ENCODE data around the gene PFKFB2.

The PFKFB2 gene

DNA sequence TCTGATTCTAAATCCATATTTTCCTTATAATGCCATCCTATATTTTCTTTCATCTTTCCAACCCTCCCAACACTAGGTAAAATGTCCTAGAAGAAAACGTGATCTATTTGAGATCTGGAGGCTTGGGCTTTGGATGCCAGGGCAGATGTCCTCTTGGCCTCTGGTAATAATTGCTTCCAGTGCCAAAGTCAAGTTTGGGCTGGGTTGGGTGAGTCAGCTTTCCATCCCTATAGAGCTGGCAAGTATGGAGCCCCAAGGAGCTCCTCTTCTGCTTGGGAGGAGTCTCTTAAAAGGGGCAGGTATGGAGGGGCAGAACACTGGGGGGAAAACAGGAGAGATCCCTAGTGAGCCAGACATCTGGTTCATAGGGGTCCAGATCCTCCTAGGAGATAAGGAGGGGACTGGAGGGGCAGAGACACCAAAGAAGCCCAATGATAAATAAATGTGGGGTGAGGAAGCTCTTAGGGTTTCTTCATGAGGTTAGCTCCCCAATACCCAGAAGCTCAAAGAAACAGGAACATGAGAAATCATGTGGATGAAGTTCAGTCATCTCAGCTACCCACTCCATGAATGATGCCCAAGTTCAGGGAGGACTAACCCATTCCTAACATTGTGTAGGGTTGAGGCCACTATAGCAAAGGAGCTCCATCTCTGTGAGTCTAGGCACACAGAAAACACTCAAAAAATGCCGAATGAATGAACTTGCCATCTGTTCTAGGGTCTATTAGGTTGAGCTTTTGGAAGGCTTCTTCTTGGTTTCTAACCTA is 24.0 kb upstream of the PFKFB2 start:
- no peak overlapping the region for H3K4me2 ChIP-seq (ENCODE audit: low read length)
- H3K4ac ChIP-seq (ENCODE audit: low read depth, low read length), result no peak overlapping the region
- H3K4me3 ChIP-seq (ENCODE audit: low read length), result no peak overlapping the region
- no peak overlapping the region for H3K23ac ChIP-seq (ENCODE audit: low read length)
- no CpG with 5 or more reads among the region's 2 CpGs for WGBS (ENCODE audit: extremely low coverage, insufficient coverage, low lambda C conversion rate)
- no peak overlapping the region for H4K8ac ChIP-seq (ENCODE audit: low read depth, low read length)
- DNase-seq, result no peak
- H3K9ac ChIP-seq (ENCODE audit: low read length), result no peak overlapping the region
- no peak overlapping the region for H3K27ac ChIP-seq (ENCODE audit: low read depth, low read length)
- H3K4me1 ChIP-seq (ENCODE audit: control insufficient read depth, low read depth, low read length), result peaks cover 26% of the 10 kb centered on the region
- no peaks in the 10 kb centered on the region for H3K79me1 ChIP-seq (ENCODE audit: low read length)
- no peak overlapping the region for H3K56ac ChIP-seq (ENCODE audit: low read length)
- no peak overlapping the region for H2BK15ac ChIP-seq (replicated peaks; ENCODE audit: low read depth)
- H3K79me2 ChIP-seq (ENCODE audit: control insufficient read depth, insufficient read depth, low read length), result no peaks in the 10 kb centered on the region
- H3K36me3 ChIP-seq (ENCODE audit: control insufficient read depth, insufficient read depth, low read length), result no peaks in the 10 kb centered on the region
- no peak overlapping the region for H2BK5ac ChIP-seq (ENCODE audit: low read length)
- no peak overlapping the region for H3K18ac ChIP-seq (ENCODE audit: low read length)
- no peak overlapping the region for H4K5ac ChIP-seq (ENCODE audit: low read length)
- no peaks in the 10 kb centered on the region for H3K27me3 ChIP-seq (ENCODE audit: insufficient read depth, low read length, poor library complexity)
- H2AK5ac ChIP-seq (ENCODE audit: low read length), result no peak overlapping the region
- H2BK120ac ChIP-seq (ENCODE audit: low read depth, low read length), result no peak overlapping the region

DNA sequence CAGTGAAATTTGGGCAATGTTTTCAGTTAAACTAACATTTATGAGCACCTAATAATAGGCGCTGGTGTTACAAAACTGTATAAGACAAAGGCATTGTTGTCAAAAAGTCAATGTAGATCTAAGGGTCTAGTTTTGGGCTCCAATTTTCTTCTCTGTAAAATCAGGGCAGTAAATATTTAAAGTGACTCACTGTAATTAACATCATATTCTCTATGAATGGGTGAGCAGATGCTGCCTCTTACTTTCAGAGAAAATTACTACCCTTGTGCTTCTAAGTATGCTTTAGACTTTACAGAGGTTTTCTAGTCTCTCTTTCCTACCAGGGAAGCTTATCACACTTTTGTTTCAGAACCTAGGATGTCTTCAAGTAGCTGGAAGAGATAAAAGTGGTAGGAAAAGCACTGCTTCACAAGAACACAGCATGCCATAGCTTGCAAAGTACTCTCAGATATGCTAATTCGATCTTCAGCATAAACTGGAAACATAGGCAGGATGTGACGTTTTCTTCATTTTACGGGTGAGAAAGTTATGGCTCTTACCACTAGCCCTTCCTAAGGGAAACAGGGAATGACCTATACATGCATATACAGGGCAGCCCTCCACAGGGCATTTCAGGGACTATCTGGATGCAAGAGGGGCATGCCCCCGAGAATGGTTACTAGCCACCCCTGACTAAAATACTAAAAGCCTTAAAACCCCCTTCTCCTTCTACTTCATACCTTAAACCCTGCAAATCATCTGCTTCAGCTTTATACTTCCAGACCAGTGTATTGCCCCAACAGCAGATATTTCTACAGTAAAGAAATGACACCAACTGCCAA is 23.2 kb upstream of the PFKFB2 start:
- H2BK120ac ChIP-seq (ENCODE audit: low read depth, low read length), result no peak overlapping the region
- H3K36me3 ChIP-seq (ENCODE audit: control insufficient read depth, insufficient read depth, low read length), result no peaks in the 10 kb centered on the region
- H2BK15ac ChIP-seq (replicated peaks; ENCODE audit: low read depth), result no peak overlapping the region
- no peaks in the 10 kb centered on the region for H3K79me2 ChIP-seq (ENCODE audit: control insufficient read depth, insufficient read depth, low read length)
- H3K27me3 ChIP-seq (ENCODE audit: insufficient read depth, low read length, poor library complexity), result no peaks in the 10 kb centered on the region
- H2BK5ac ChIP-seq (ENCODE audit: low read length), result no peak overlapping the region
- H4K8ac ChIP-seq (ENCODE audit: low read depth, low read length), result no peak overlapping the region
- no peak overlapping the region for H3K23ac ChIP-seq (ENCODE audit: low read length)
- H3K18ac ChIP-seq (ENCODE audit: low read length), result no peak overlapping the region
- no peak overlapping the region for H3K9ac ChIP-seq (ENCODE audit: low read length)
- no peak overlapping the region for H3K4me2 ChIP-seq (ENCODE audit: low read length)
- no peak overlapping the region for H3K56ac ChIP-seq (ENCODE audit: low read length)
- no CpG with 5 or more reads among the region's 5 CpGs for WGBS (ENCODE audit: extremely low coverage, insufficient coverage, low lambda C conversion rate)
- peak; percentile 45 for DNase-seq
- H3K79me1 ChIP-seq (ENCODE audit: low read length), result no peaks in the 10 kb centered on the region
- no peak overlapping the region for H3K4me3 ChIP-seq (ENCODE audit: low read length)
- peaks cover 21% of the 10 kb centered on the region for H3K4me1 ChIP-seq (ENCODE audit: control insufficient read depth, low read depth, low read length)
- no peak overlapping the region for H2AK5ac ChIP-seq (ENCODE audit: low read length)
- H4K5ac ChIP-seq (ENCODE audit: low read length), result no peak overlapping the region
- H3K4ac ChIP-seq (ENCODE audit: low read depth, low read length), result no peak overlapping the region
- no peak overlapping the region for H3K27ac ChIP-seq (ENCODE audit: low read depth, low read length)

DNA sequence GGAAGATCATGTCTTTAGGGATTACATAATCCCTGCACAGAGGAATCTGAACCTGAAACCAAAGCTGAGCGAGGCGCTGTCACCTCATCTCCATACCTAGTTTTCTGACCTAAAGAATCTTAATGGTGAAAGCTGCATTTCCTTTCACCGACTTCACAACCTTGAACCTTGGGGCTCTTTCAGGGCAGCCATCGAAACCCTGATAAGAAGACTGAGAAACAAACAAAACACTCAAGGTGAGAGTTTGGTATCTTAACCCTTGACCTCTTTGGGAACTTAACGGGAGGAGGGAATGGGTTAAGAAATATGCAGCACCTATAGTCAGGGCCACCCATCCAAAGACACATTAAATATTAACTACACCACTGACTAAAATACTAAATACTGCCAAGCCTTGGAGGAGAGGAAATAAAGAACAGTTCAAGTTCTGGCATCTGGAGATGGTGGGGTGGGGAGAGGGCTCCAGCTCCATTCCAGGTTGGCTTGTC is 22.5 kb upstream of the PFKFB2 start:
- Histone ChIP-seq H2BK5ac (ENCODE audit: low read length) (no peak overlapping the region), H3K79me1 (ENCODE audit: low read length) (no peaks in the 10 kb centered on the region), H3K4me1 (ENCODE audit: control insufficient read depth, low read depth, low read length) (peaks cover 16% of the 10 kb centered on the region), H3K4me3 (ENCODE audit: low read length) (no peak overlapping the region), H4K5ac (ENCODE audit: low read length) (no peak overlapping the region), H2AK5ac (ENCODE audit: low read length) (no peak overlapping the region), H3K27ac (ENCODE audit: low read depth, low read length) (no peak overlapping the region), H3K23ac (ENCODE audit: low read length) (no peak overlapping the region), H4K8ac (ENCODE audit: low read depth, low read length) (no peak overlapping the region), H3K18ac (ENCODE audit: low read length) (no peak overlapping the region), H3K4ac (ENCODE audit: low read depth, low read length) (no peak overlapping the region), H3K79me2 (ENCODE audit: control insufficient read depth, insufficient read depth, low read length) (no peaks in the 10 kb centered on the region), H3K56ac (ENCODE audit: low read length) (no peak overlapping the region), H3K9ac (ENCODE audit: low read length) (no peak overlapping the region), H3K27me3 (ENCODE audit: insufficient read depth, low read length, poor library complexity) (no peaks in the 10 kb centered on the region), H2BK15ac (replicated peaks; ENCODE audit: low read depth) (no peak overlapping the region), H3K36me3 (ENCODE audit: control insufficient read depth, insufficient read depth, low read length) (no peaks in the 10 kb centered on the region), H2BK120ac (ENCODE audit: low read depth, low read length) (no peak overlapping the region), H3K4me2 (ENCODE audit: low read length) (no peak overlapping the region)
- peak; percentile 53 for DNase-seq
- no CpG with 5 or more reads among the region's 5 CpGs for WGBS (ENCODE audit: extremely low coverage, insufficient coverage, low lambda C conversion rate)

DNA sequence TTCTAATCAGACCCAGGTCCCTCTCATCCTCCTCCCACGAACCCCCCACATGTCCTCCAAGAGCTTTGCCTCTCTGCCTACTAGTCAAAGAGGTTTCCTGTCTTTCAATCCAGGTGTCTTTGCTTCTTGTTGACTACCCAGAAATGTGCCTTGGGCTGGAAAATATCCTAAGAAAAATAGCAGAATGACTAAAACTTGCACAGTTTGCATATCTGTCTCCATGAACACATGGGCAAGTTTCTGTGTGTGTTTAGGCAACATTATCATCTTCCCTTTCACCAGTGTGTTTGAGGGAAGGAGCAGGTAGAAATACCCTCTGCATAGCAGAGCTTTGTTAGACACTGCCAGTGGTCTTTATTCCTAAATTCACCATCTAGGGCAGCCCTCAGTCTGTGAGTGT is 22.1 kb upstream of the PFKFB2 start:
- no peak overlapping the region for H2BK15ac ChIP-seq (replicated peaks; ENCODE audit: low read depth)
- no peaks in the 10 kb centered on the region for H3K27me3 ChIP-seq (ENCODE audit: insufficient read depth, low read length, poor library complexity)
- no peak overlapping the region for H4K8ac ChIP-seq (ENCODE audit: low read depth, low read length)
- no peak overlapping the region for H2BK120ac ChIP-seq (ENCODE audit: low read depth, low read length)
- H3K56ac ChIP-seq (ENCODE audit: low read length), result no peak overlapping the region
- WGBS (ENCODE audit: extremely low coverage, insufficient coverage, low lambda C conversion rate), result no CpG with 5 or more reads among the region's 1 CpG
- no peaks in the 10 kb centered on the region for H3K36me3 ChIP-seq (ENCODE audit: control insufficient read depth, insufficient read depth, low read length)
- peaks cover 15% of the 10 kb centered on the region for H3K4me1 ChIP-seq (ENCODE audit: control insufficient read depth, low read depth, low read length)
- no peaks in the 10 kb centered on the region for H3K79me2 ChIP-seq (ENCODE audit: control insufficient read depth, insufficient read depth, low read length)
- H3K18ac ChIP-seq (ENCODE audit: low read length), result no peak overlapping the region
- no peak overlapping the region for H3K9ac ChIP-seq (ENCODE audit: low read length)
- H3K79me1 ChIP-seq (ENCODE audit: low read length), result no peaks in the 10 kb centered on the region
- no peak overlapping the region for H3K4me3 ChIP-seq (ENCODE audit: low read length)
- DNase-seq, result no peak
- peak overlapping the region; percentile 22 for H2AK5ac ChIP-seq (ENCODE audit: low read length)
- no peak overlapping the region for H3K23ac ChIP-seq (ENCODE audit: low read length)
- H3K4ac ChIP-seq (ENCODE audit: low read depth, low read length), result no peak overlapping the region
- no peak overlapping the region for H3K27ac ChIP-seq (ENCODE audit: low read depth, low read length)
- H4K5ac ChIP-seq (ENCODE audit: low read length), result no peak overlapping the region
- no peak overlapping the region for H3K4me2 ChIP-seq (ENCODE audit: low read length)
- H2BK5ac ChIP-seq (ENCODE audit: low read length), result no peak overlapping the region

DNA sequence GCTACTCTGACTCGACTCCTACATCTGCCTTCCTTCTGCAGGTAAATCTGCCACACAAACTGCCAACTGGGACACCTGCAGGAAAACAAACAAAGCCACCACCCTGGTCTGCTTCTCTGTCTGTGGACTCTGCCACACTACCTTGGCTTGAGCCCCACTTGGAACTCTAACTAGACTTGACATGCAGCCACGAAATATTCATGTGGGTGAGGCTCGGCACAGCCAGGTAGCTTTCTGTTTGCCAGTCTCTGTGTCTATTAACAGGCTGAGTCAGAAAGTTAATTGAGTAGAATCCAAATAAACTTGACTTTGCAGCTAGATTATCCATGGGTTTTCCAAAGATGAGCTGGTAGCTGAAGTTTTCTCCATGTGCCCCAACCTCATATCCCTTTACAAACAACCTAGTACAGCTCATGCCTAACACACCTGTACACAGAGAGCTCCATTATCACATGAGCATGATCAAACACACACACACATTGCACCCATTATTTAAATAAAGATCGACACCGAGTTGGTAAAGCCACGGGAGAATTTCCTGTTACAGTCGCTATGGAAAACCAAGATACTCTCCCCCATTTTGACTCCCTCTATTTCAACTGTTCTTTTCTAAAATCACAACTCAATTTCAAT is 21.3 kb upstream of the PFKFB2 start:
- no peak overlapping the region for H3K4me2 ChIP-seq (ENCODE audit: low read length)
- WGBS (ENCODE audit: extremely low coverage, insufficient coverage, low lambda C conversion rate), result no CpG with 5 or more reads among the region's 7 CpGs
- no peaks in the 10 kb centered on the region for H3K27me3 ChIP-seq (ENCODE audit: insufficient read depth, low read length, poor library complexity)
- no peak overlapping the region for H3K18ac ChIP-seq (ENCODE audit: low read length)
- H4K5ac ChIP-seq (ENCODE audit: low read length), result no peak overlapping the region
- H3K4ac ChIP-seq (ENCODE audit: low read depth, low read length), result no peak overlapping the region
- no peaks in the 10 kb centered on the region for H3K79me2 ChIP-seq (ENCODE audit: control insufficient read depth, insufficient read depth, low read length)
- no peak overlapping the region for H2BK15ac ChIP-seq (replicated peaks; ENCODE audit: low read depth)
- peak overlapping the region; percentile 22 for H3K56ac ChIP-seq (ENCODE audit: low read length)
- H2BK5ac ChIP-seq (ENCODE audit: low read length), result no peak overlapping the region
- H3K9ac ChIP-seq (ENCODE audit: low read length), result no peak overlapping the region
- H2BK120ac ChIP-seq (ENCODE audit: low read depth, low read length), result no peak overlapping the region
- H3K4me3 ChIP-seq (ENCODE audit: low read length), result no peak overlapping the region
- H3K27ac ChIP-seq (ENCODE audit: low read depth, low read length), result no peak overlapping the region
- H3K4me1 ChIP-seq (ENCODE audit: control insufficient read depth, low read depth, low read length), result peaks cover 15% of the 10 kb centered on the region
- H4K8ac ChIP-seq (ENCODE audit: low read depth, low read length), result no peak overlapping the region
- H3K79me1 ChIP-seq (ENCODE audit: low read length), result no peaks in the 10 kb centered on the region
- no peak overlapping the region for H3K23ac ChIP-seq (ENCODE audit: low read length)
- H3K36me3 ChIP-seq (ENCODE audit: control insufficient read depth, insufficient read depth, low read length), result no peaks in the 10 kb centered on the region
- peak overlapping the region; percentile 7 for H2AK5ac ChIP-seq (ENCODE audit: low read length)
- DNase-seq, result no peak

All from mesendoderm (in vitro differentiated cells).